Ramos (cell line): ENCODE measurements around the gene HS1BP3.

Source experiments
- in situ Hi-C: fragments of 300-500 bp; cut with MboI; formaldehyde crosslinking; loops from one replicate; pipeline ENCODE4 v1.14.3; 2022; ENCODE audit warnings: low sequenced_read_pairs; ENCODE audit not compliant: unreplicated experiment

HS1BP3 gene

DNA sequence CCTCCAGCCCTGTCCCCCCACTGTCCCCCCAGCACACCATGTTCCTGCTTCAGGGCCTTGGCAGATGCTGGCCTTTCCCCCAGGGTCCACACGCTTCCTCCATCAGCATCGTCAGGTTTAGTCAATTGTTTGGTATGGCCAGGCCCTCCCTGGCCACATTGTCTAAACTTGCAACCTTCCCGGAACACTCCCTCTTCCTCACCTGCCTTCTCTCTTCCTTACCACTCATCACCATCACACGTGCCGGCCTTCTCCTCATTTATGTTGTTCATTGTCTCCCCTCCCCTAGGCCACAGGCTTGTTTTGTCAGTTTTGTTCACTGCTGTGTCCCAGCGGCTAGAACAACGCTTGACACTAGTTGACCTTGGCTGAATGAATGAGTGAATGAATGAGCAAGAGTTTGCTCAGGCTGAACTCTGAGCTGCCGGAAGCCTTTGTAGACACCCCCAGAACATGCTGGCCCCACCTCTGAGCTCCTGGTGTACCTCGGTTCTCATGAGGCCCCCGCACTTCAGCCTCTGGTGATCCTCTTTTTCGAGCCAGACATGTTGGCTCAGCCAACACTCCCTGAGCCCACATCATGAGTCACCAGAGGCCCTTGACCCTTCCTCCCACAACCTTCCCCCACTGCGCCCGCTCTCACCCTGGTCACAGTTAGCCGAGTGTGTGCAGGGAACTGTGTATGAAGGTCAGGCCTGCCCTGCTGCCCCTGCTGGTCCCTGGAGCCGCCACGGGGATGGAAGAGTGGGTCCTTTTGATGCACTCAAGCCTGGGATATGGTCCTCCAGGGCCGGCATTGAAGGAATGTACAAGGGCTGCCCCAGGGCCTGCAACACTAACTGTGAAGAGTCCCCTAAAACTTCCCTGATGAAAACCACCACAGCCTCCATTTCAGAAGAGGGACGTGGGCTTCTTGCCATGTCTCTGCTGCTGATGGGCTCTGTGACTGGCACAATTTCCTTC is 57.5 kb downstream of the HS1BP3 start:
- in situ Hi-C loops: no loop called here

GRCh38 chr2:20592106-20593071 is 58.5 kb downstream of the HS1BP3 start:
- in situ Hi-C loops: no loop called here

DNA sequence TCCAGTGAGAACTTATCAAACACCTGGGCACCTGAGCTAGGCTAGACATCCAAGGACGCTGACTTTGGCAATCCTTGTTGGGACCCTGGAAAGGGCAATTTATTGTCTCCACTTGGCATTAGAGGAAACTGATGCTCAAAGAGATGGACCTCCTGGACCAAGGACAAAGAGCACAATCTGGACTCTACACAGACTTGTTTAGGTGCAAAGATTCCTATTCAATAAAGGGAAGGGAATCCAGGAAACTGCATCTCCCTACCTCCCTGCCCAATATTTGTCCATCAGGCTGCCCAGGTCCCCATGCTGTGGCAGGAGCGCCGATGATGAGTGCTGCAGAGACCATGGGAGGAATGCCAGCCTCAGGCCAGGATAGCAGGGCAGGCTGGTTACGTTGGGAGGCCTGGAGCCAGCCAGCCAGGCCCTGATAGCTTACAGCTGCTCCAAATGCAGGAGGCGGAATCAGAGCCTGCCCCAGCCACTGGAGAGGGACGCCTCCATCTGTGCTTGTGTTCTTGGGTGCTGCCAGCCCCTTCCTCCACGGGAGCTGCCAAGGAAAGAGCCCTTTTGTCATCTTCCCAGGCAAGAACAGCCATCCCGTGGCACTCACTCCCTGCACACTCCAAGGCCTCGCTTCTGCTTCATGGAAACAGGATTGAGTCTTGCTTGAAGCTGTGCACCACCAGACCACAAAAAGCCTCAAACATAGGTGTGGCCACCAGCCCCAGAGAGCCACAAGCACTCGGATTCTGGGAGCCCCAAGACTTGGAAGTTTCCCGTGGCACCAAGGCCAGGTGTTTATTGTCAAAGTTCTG is 60.0 kb downstream of the HS1BP3 start:
- in situ Hi-C loops: no loop called here

DNA sequence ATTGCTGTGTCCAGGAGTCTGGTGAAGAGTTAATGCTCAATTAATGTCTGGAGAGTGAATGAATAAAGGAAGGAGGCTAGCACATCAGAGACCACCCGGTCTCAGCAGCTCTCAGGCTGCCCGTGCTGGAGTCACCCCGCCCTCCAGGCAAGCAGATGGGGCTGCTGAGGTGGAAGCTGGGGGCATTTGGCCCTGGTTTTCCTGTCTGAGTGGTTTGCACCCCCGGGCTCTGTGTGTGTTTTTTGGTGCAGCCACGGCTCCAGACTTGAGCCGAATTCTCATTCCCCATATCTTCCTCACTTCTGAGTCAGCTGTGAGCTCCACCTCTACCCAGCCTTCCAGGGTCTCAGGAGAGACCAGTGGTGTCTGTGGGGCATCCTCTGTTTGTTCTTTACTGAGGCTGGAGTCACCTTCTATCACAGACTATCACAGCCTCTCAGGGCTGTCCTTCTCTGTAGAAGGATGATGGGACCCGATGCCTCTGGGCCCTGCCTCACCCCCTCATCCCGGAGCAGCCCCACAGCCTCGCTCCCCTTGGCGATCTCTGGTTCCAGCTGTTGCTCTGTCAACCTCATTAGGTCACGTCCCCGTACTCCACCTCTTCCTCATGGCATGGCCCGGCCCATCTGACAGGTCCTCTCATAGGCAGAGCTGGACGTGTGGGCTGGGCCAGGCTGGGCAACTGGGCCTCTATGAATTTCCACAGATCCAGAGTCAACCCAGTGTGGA is 60.8 kb downstream of the HS1BP3 start:
- in situ Hi-C loops: no loop called here

DNA sequence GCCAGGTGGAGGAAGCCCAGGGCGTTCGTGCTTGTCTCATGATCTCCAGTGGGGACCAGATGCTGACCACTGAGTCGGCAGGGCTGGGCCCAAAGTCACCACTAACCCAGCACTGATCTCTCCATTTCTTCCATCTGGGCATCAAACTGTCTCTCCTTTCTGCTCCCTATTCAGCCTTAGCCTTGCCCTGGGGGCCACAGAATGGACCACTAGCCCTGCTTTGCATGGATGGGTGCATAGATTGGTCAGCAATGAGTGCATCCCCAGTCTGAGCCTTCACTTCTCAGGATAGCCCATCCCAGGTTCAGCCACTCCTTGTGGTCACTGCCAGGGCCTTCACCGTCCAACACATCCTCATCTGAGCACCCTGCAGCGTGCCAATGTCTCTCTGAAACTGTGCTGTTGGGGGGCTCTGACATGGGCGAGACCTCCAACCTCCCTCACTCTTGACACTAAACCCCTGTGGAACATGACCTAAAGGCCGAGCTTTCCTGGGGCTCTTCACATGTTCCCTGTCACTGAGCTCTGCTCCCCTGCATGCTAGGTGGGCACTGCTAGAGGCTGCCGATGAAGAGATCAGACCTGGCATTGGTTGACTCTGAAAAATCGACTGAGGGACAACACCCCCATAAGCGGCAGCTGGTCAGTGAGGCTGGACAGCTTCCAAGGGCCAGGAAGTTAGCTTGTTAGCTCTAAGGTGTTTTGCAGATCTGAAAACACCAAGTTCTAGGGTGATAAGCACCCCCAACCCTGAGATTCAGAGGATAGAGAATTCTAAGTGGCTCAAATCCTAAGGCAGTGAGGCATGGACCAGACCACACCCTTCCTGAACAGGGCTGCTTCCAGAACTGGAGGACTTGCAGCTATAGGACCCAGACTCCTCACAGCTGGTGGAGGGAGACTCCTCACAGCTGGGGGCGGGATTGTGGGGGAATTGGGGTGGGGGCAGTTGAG is 61.7 kb downstream of the HS1BP3 start:
- in situ Hi-C loops: no loop called here

DNA sequence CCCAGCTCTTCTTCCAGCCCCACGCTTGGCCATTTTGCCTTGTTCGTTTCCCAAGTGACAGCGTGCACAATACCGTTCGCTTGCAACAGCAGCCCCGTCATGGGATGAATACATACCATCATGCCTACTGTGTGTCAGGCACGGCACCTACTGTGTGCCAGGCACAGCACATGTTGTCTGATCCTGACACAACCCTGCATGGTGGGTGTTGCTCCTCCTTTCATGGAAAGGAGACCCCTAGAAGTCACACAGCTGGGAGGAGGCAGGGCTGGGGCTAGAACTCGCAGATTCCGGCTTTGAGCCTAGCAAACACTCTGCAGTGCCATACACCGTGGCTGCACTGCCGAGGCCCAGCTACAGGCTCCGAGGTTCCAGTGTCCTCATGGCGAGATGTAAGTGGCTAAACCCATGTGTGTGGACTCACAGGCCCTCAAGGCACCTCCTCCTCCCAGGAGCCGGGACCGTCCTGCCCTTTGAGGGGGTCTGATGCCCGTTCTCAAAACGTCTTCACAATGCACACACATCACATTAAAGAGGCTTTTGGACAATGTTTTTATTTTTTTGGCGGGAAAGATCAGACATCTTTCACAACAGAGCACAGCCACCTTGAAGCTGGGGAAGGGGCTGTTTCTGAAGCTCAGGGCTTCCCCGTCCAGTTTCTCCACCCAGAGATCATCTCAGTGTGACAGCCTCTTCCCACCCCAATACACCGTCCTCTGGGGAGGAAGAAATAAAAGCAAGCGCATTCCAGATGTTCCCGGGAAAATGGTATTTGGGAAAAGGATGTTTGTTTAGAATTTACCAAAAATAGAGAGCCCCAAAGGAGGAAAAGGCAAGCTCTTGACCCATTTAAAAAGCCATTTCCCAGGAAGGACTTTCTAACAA is 64.9 kb downstream of the HS1BP3 start:
- in situ Hi-C loops: no loop called here

- in situ Hi-C loops: no loop called here
These were observed 65.6 kb downstream of the HS1BP3 start for GRCh38 chr2:20585359-20585709.

- in situ Hi-C loops: no loop called here
These were observed 66.2 kb downstream of the HS1BP3 start for GRCh38 chr2:20584399-20585358.

DNA sequence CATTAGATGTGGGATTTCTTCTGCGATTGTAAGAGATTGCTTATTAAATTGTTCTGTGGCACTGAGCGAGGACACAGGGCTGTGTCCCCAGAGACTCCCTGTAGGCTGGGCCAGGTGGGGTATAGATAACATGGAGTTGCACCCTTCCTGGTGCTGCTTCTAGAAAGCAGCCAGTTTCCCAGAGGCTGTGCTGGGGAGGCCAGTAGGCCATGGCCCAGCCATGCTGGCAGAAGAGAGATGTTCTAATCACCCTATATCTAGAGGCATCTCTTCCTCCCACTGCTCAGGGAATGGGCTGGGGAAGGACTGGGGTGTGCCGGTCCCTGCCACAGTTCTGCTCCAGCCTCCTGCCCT is 66.9 kb downstream of the HS1BP3 start:
- in situ Hi-C loops: no loop called here

DNA sequence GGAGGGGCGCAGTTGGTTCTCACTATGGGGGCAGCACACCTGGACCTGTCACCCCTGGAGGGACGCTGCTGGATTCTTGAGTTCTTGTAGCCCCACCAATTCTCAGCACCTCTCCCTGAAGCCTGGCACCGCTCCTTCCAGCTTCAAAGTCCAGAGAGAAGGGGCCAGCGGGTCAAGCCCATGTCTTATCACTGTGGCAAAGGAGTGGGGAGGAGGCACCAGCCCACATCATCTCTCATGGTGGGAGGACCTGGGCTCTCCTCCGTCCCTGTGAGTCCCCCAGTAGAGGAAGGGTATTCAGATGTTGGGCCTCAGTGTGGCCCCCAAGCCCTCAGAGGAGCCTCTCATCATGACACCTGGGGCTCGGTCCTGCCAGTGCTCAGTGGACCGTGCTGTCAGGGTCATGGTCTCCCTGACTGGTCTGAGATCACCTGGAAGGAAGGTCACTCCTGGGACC is 67.4 kb downstream of the HS1BP3 start:
- in situ Hi-C loops: no loop called here

- in situ Hi-C loops: no loop called here
These were observed 68.2 kb downstream of the HS1BP3 start for GRCh38 chr2:20582600-20583221.

DNA sequence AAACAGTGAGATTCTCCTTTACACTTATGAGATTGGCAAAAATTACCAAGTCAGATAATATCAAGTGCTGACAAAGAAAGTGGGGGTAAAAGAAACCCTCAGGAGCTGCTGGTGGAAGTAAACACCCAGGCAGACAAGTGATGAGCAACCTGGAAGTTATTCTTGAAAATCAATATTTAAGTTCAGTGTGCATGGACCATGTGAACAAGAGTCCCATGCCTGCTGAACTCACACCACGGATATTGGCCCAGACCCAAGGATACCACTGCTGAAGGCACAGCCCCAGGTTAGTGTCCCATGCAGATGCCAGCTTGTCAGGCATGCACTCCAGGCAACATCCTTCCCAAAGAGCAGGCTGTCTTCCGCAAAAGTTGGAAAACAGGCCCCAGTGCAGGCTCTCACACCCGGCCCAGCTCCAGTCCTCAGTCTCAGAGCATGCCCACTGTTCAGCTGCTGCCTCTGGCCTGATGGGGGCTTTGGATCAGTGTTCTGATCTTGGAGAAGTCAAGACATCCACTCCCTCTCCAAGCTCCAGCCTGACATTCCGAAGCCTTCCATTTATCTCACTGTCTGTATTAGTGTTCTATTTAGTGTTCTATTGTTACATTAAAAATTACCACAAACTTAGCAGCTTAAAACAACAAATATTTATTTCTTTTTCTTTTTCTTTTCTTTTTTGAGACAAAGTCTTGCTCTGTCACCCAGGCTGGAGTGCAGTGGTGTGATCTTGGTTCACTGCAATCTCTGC is 70.0 kb downstream of the HS1BP3 start:
- in situ Hi-C loops: no loop called here

- in situ Hi-C loops: no loop called here
These were observed 71.0 kb downstream of the HS1BP3 start for GRCh38 chr2:20579866-20580265.

- in situ Hi-C loops: no loop called here
These were observed 71.7 kb downstream of the HS1BP3 start for GRCh38 chr2:20578895-20579825.
